SK-N-SH (cell line): ENCODE data around the gene ZNF445. TPM values are rescaled to one million over a fixed set of nuclear protein-coding genes. Genes with fewer than 3 reads are reported as not detected.

Source experiments
- CTCF ChIA-PET: fragments of 300-600, 350-600 bp; formaldehyde crosslinking; extraction: SDS; loops from one replicate; lab custom pipeline; 2021; lab: Yijun Ruan, JAX
- POLR2A ChIA-PET: fragments of 350-600 bp; sonication (Branson Sonifier 250); formaldehyde crosslinking; extraction: SDS; loops from one replicate; lab custom pipeline; 2020; ENCODE audit warnings: antibody characterized with exemption, inconsistent platforms; lab: Yijun Ruan, JAX
- DNase-seq: peaks from one replicate; pipeline ENCODE4 v3.0.0; 2012
- H2AFZ ChIP-seq: fragments of 200-600 bp; sonication (generic); 2 replicates; pipeline ENCODE4 v1.8.1; 2016; ENCODE audit warnings: antibody characterized with exemption, mild to moderate bottlenecking, low read depth
- H3F3A ChIP-seq: fragments of 200-600 bp; sonication (generic); replicated peaks from 2 replicates; pipeline ENCODE3; 2016; ENCODE audit warnings: antibody characterized with exemption, mild to moderate bottlenecking; ENCODE audit not compliant: insufficient read depth
- H3K27ac ChIP-seq, 2 experiments: fragments of 200-500 bp in 1 of 2; fragments of 200-600 bp in 1 of 2; sonication (Bioruptor generic) in 1 of 2; sonication (generic), shearing (Covaris generic) in 1 of 2; 2 replicates each; pipeline versions ENCODE4 v1.5.1 to v1.6.1; 2014 to 2016; ENCODE audit warnings: low read depth in 2 of 2, inconsistent platforms in 1 of 2, low read length in 1 of 2, mild to moderate bottlenecking in 1 of 2, mixed read lengths in 1 of 2
- H3K27me3 ChIP-seq: fragments of 200-600 bp; sonication (generic), shearing (Covaris generic); 2 replicates; pipeline ENCODE4 v1.6.1; 2016; ENCODE audit warnings: mixed run types; ENCODE audit not compliant: insufficient read depth
- H3K36me3 ChIP-seq, 2 experiments: fragments of 200-500 bp in 1 of 2; fragments of 200-600 bp in 1 of 2; sonication (Bioruptor generic) in 1 of 2; sonication (generic) in 1 of 2; replicated peaks in 1 of 2; 2 replicates each; pipeline versions ENCODE3 to v1.5.1; 2014 to 2016; ENCODE audit warnings: low read length in 1 of 2, mild to moderate bottlenecking in 1 of 2; ENCODE audit not compliant: insufficient read depth in 2 of 2, control insufficient read depth in 1 of 2
- H3K4me1 ChIP-seq, 2 experiments: fragments of 200-500 bp in 1 of 2; fragments of 200-600 bp in 1 of 2; sonication (Bioruptor generic) in 1 of 2; sonication (generic), shearing (Covaris generic) in 1 of 2; 2 replicates each; pipeline versions ENCODE4 v1.5.1 to v1.6.1; 2014 to 2016; ENCODE audit warnings: low read depth in 1 of 2, low read length in 1 of 2, mixed run types in 1 of 2; ENCODE audit not compliant: insufficient read depth in 2 of 2, control insufficient read depth in 1 of 2
- H3K4me2 ChIP-seq: fragments of 200-600 bp; sonication (generic), shearing (Covaris generic); 2 replicates; pipeline ENCODE4 v1.6.1; 2017; ENCODE audit warnings: mixed run types
- H3K4me3 ChIP-seq, 2 experiments: fragments of 200-500 bp in 1 of 2; fragments of 200-600 bp in 1 of 2; sonication (Bioruptor generic) in 1 of 2; sonication (generic), shearing (Covaris generic) in 1 of 2; 2 replicates each; pipeline versions ENCODE4 v1.5.1 to v1.8.1; 2014 to 2016; ENCODE audit warnings: low read depth in 2 of 2, inconsistent platforms in 1 of 2, low read length in 1 of 2, mild to moderate bottlenecking in 1 of 2, mixed read lengths in 1 of 2, moderate library complexity in 1 of 2
- H3K79me2 ChIP-seq: fragments of 200-600 bp; sonication (generic); 2 replicates; pipeline ENCODE4 v1.8.1; 2017; ENCODE audit warnings: mild to moderate bottlenecking; ENCODE audit not compliant: insufficient read depth
- H3K9ac ChIP-seq: fragments of 200-600 bp; sonication (generic); 2 replicates; pipeline ENCODE4 v1.6.1; 2017; ENCODE audit warnings: mixed run types
- H3K9me2 ChIP-seq: fragments of 200-600 bp; sonication (generic); 2 replicates; pipeline ENCODE4 v1.6.1; 2017; ENCODE audit warnings: mixed run types
- H3K9me3 ChIP-seq: fragments of 200-600 bp; sonication (generic); 2 replicates; pipeline ENCODE4 v1.6.1; 2017; ENCODE audit warnings: mixed run types, mild to moderate bottlenecking, moderate library complexity
- H4K20me1 ChIP-seq: fragments of 200-600 bp; sonication (generic); 2 replicates; pipeline ENCODE4 v1.6.1; 2017; ENCODE audit warnings: mild to moderate bottlenecking, mixed run types; ENCODE audit not compliant: insufficient read depth
- EZH2phosphoT487 ChIP-seq: fragments of 200-600 bp; sonication (generic); IDR thresholded peaks from 2 replicates; pipeline ENCODE4 v1.6.1; 2017; ENCODE audit warnings: low read depth, mixed run types, mild to moderate bottlenecking, antibody characterized with exemption, moderate library complexity, borderline replicate concordance
- FOSL2 ChIP-seq: IDR thresholded peaks from 2 replicates; pipeline ENCODE4 v1.4.0; 2012; ENCODE audit warnings: low read depth, mild to moderate bottlenecking, moderate library complexity, borderline replicate concordance
- FOXM1 ChIP-seq: IDR thresholded peaks from 2 replicates; pipeline ENCODE4 v1.4.0; 2012; ENCODE audit warnings: low read depth, mild to moderate bottlenecking
- GATA2 ChIP-seq: sonication (generic); formaldehyde crosslinking; IDR thresholded peaks from 2 replicates; pipeline ENCODE4 v1.5.0; 2020; ENCODE audit warnings: mild to moderate bottlenecking, missing genetic modification reagents
- MXI1 ChIP-seq: IDR thresholded peaks from 2 replicates; pipeline ENCODE4 v1.6.1; 2012; ENCODE audit warnings: mild to moderate bottlenecking, low read depth, low read length, improper control_type of control experiment
- NRF1 ChIP-seq: IDR thresholded peaks from 2 replicates; pipeline ENCODE4 v1.6.1; 2012; ENCODE audit warnings: low read depth, mild to moderate bottlenecking, low read length
- POLR2AphosphoS5 ChIP-seq: IDR thresholded peaks from 2 replicates; pipeline ENCODE4 v1.6.1; 2012; ENCODE audit warnings: low read depth, low read length
- RAD21 ChIP-seq: IDR thresholded peaks from 2 replicates; pipeline ENCODE4 v1.6.1; 2012; ENCODE audit warnings: mild to moderate bottlenecking, low read length
- RCOR1 ChIP-seq: fragments of 150-350 bp; IDR thresholded peaks from 2 replicates; pipeline ENCODE4 v1.6.1; 2017; ENCODE audit warnings: antibody characterized with exemption, low read length
- RXRA ChIP-seq: IDR thresholded peaks from 2 replicates; pipeline ENCODE4 v1.4.0; 2012; ENCODE audit warnings: low read depth, mild to moderate bottlenecking, borderline replicate concordance
- SIN3A ChIP-seq: IDR thresholded peaks from 2 replicates; pipeline ENCODE4 v1.6.1; 2012; ENCODE audit warnings: low read depth, mild to moderate bottlenecking, low read length, moderate library complexity, borderline replicate concordance
- SMC3 ChIP-seq: IDR thresholded peaks from 2 replicates; pipeline ENCODE4 v1.6.1; 2012; ENCODE audit warnings: low read depth, low read length, improper control_type of control experiment
- TAF1 ChIP-seq: IDR thresholded peaks from 2 replicates; pipeline ENCODE4 v1.6.1; 2012; ENCODE audit warnings: low read depth, mild to moderate bottlenecking, low read length, moderate library complexity, borderline replicate concordance
- WGBS: methylation state at CpG from one replicate; pipeline ENCODE4 v1.1.6; 2017; ENCODE audit warnings: low lambda C conversion rate; 5-methylcytosine and 5-hydroxymethylcytosine counted together
- polyA plus RNA-seq, 3 experiments: library from polyadenylated mRNA; depleted of rRNA; stranded (reverse); fragments of >200 nt; gene quantifications; 2 replicates each; pipeline ENCODE4 v1.2.3, GENCODE V29; 2012

The ZNF445 gene
- polyA plus RNA-seq, 1 of the 3 experiments (the other 2 are of a cell fraction): 2.2 TPM

DNA sequence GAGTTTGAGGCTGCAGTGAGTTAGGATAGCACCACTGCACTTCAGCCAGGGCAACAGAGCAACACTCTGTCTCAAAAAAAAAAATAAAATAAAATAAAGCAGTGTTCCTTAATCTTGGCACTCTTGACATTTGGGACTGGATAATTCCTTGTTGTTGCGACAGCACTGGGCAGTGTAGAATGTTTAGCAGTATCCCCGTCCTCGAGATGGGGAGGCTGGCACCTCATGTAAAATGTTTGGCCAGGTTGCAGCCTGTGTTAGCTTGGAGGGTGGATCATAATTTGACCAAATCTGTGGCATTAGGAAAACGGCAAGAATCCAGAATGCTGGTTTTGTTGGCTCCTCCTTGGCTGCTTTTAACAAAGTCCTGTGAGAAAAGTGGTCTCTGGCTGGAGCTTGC lies 47.0 kb downstream of the ZNF445 start (continued):
- TF ChIP-seq FOSL2 (no peak), EZH2phosphoT487 (no peak)

DNA sequence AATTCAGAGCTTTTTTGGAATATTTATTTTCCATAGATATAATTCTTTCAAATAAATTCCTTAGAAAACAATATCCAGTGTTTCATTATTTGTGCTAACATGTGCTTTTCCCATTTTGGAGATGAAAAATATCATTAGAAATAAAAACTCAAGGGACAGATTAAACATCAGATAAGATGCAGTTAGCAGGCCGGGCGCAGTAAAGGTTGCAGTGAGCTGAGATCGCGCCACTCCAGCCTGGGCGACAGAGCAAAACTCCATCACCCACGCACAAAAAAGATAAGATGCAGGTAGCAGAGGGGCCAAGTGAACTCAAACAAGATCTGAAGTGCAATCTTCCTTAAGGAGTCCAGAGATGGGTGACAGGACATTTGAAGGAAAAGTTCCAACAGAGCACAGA lies 48.0 kb downstream of the ZNF445 start:
- no peak overlapping the region for H2AFZ ChIP-seq
- no peak overlapping the region for H3K9ac ChIP-seq
- H3K79me2 ChIP-seq: no peaks in the 10 kb centered on the region
- H3K27me3 ChIP-seq: no peaks in the 10 kb centered on the region
- no peak overlapping the region for H3K4me2 ChIP-seq
- no peak for TF ChIP-seq SMC3
- peak; percentile 27; the same call in 1 of the 2 replicates for TF ChIP-seq GATA2 (CRISPR knock-in tag)
- H4K20me1 ChIP-seq: no peaks in the 10 kb centered on the region
- H3K4me3 ChIP-seq: no peak overlapping the region
- H3F3A ChIP-seq: no peaks in the 10 kb centered on the region
- no peak overlapping the region for H3K27ac ChIP-seq
- POLR2A ChIA-PET: no interaction called here
- 81% methylated on average over 6 of the region's 6 CpGs for WGBS
- no peaks in the 10 kb centered on the region for H3K36me3 ChIP-seq
- H3K9me2 ChIP-seq: no peaks in the 10 kb centered on the region
- CTCF ChIA-PET: interaction anchor here (1.1 to 1.2 kb wide), 2 partner anchors 11 to 90 kb away, joined by 3 read pairs; no protein-coding TSS in a partner anchor
- no peaks in the 10 kb centered on the region for H3K9me3 ChIP-seq
- no peak for DNase-seq
- H3K4me1 ChIP-seq: peaks cover 0 to 8% of the 10 kb centered on the region in 2 experiments; a peak in 1 of 4 replicates

DNA sequence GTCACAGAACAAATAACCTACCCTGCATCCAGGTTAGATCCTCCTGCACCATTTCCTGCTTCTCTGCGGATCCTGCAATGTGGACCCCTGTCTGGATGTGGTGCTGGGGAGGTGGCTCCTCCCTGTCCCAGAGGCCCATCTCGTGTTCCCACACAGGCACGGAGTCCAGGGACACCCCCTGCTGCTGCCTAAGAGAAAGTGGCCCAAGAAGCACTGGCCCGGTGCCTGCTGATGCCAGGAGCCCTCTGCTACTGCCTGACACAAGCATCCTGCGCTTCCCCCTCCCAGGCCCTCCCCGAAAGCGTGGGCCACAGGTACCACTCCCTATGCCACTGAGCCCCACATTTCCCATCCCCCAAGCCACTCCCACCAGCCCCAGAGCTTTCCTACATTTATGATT lies 48.6 kb downstream of the ZNF445 start:
- Histone ChIP-seq H3K27ac (no peak overlapping the region), H3K9ac (no peak overlapping the region), H3F3A (no peaks in the 10 kb centered on the region), H3K4me2 (no peak overlapping the region), H3K79me2 (no peaks in the 10 kb centered on the region), H4K20me1 (no peaks in the 10 kb centered on the region), H3K27me3 (no peaks in the 10 kb centered on the region), H3K9me3 (no peaks in the 10 kb centered on the region), H3K4me3 (no peak overlapping the region), H3K9me2 (no peaks in the 10 kb centered on the region), H3K4me1 (peaks cover 0 to 8% of the 10 kb centered on the region in 2 experiments; a peak in 1 of 4 replicates), H2AFZ (no peak overlapping the region), H3K36me3 (no peaks in the 10 kb centered on the region)
- 65% methylated on average over 3 of the region's 7 CpGs for WGBS
- no peak for DNase-seq
- ChIA-PET CTCF (interaction anchor here (1.2 kb wide), 1 partner anchor 10 kb away, joined by 3 read pairs; no protein-coding TSS in a partner anchor), POLR2A (no interaction called here)
- no peak for TF ChIP-seq RAD21
- no peak for TF ChIP-seq FOXM1
- TF ChIP-seq POLR2AphosphoS5: no peak
- TF ChIP-seq NRF1: no peak
- TF ChIP-seq GATA2 (CRISPR knock-in tag): no peak
- no peak for TF ChIP-seq MXI1
- no peak for TF ChIP-seq SIN3A
- TF ChIP-seq SMC3: no peak
- no peak for TF ChIP-seq TAF1
- no peak for TF ChIP-seq RXRA
- no peak for TF ChIP-seq FOSL2
- TF ChIP-seq RCOR1: no peak
